Measurements from ENCODE around the gene HOMER1.

The HOMER1 gene

GRCh38 chr5:79329453-79329852 lies 184.5 kb downstream of the HOMER1 start:
- DNase-seq (ENCODE audit: low read depth in 1 of 2, low spot score in 1 of 2) = no peak

All from activated T-helper 1 cell treated with anti-CD3 and anti-CD28 coated beads, Interleukin-2, amount 50 U/mL, for 16 hours (primary cell).